A549 (cell line): ENCODE data around the gene SPTBN4.

ENCODE experiments used
- CBX8 ChIP-seq: fragments of 200-600 bp; sonication (generic); IDR thresholded peaks from 2 replicates; pipeline ENCODE4 v1.6.1; 2016
- CEBPB ChIP-seq, 2 experiments: fragments of >200 bp in 1 of 2; sonication (Bioruptor Twin) in 1 of 2; formaldehyde crosslinking in 1 of 2; IDR thresholded peaks; 2 replicates each; pipeline ENCODE4 v1.6.1; 2012 to 2016
- CHD4 ChIP-seq: fragments of 200-600 bp; sonication (generic); IDR thresholded peaks from 2 replicates; pipeline ENCODE4 v1.6.1; 2016; ENCODE audit warnings: antibody characterized with exemption, mild to moderate bottlenecking, borderline replicate concordance
- CTCF ChIP-seq: fragments of >200 bp; sonication (Bioruptor Twin); formaldehyde crosslinking; IDR thresholded peaks from 3 replicates; pipeline ENCODE4 v1.5.1; 2016
- E2F6 ChIP-seq: IDR thresholded peaks from 2 replicates; pipeline ENCODE4 v1.6.1; 2012; ENCODE audit warnings: low read depth, borderline replicate concordance
- EP300 ChIP-seq, 2 experiments: fragments of >200 bp; sonication (Bioruptor Twin); formaldehyde crosslinking; IDR thresholded peaks; 2 replicates in 1 of 2; 3 replicates in 1 of 2; pipeline ENCODE4 v1.6.1; 2016 to 2017
- KDM1A ChIP-seq: fragments of 200-600 bp; sonication (generic); IDR thresholded peaks from 2 replicates; pipeline ENCODE4 v1.6.1; 2016; ENCODE audit warnings: low read depth, mild to moderate bottlenecking
- MAX ChIP-seq: IDR thresholded peaks from 2 replicates; pipeline ENCODE4 v1.6.1; 2012
- POLR2A ChIP-seq: IDR thresholded peaks from 2 replicates; pipeline ENCODE4 v1.6.1; 2012; ENCODE audit warnings: mild to moderate bottlenecking, low read length

- TF ChIP-seq CTCF (peak; percentile 100), CEBPB (IDR thresholded peaks at IDR 0.05) (no peak), CBX8 (no peak), MAX (peak; percentile 75; the same call in 1 of the 2 replicates), CHD4 (no peak), POLR2A (0 out of 2 replicates have a peak, but pooled peaks have one; percentile 23), EP300 (IDR thresholded peaks at IDR 0.05) (no peak), KDM1A (no peak), E2F6 (peak; percentile 90)
Observed at GRCh38 chr19:40598121-40598917, 131.5 kb downstream of the SPTBN4 start.
